Measurements from ENCODE around the gene PSMD4.

GRCh38 chr1:151311589-151312331, 57.2 kb downstream of the PSMD4 start:
- no peak for TF ChIP-seq CTCF (IDR thresholded peaks at IDR 0.05)
- peak; percentile 28 for TF ChIP-seq POLR2A (IDR thresholded peaks at IDR 0.05)
